ENCODE results near the gene TRPC4AP. TPM values are rescaled to one million over a fixed set of nuclear protein-coding genes. Genes with fewer than 3 reads are reported as not detected.

Gene TRPC4AP
- total RNA-seq, 2 experiments from 2014 or later: 31.9 to 38.8 TPM

- H3K36me3 ChIP-seq (ENCODE audit: insufficient read depth, low read length): peaks cover 17% of the 10 kb centered on the region; the same call in 1 of the 2 replicates
- intact Hi-C loops (cut with micrococcal nuclease; ENCODE audit: unreplicated experiment): loop anchor here (10.0 kb wide), 1 partner anchor 139 kb away; the partner anchor contains the start of genes GSS and MYH7B
- peak overlapping the region; percentile 100 for H3K4me3 ChIP-seq (ENCODE audit: low read depth, low read length, poor library complexity, severe bottlenecking)
- no peak for TF ChIP-seq CTCF (conservative IDR thresholded peaks at IDR 0.05; ENCODE audit: low read length)
- TF ChIP-seq EZH2phosphoT487 (IDR thresholded peaks at IDR 0.05; ENCODE audit: borderline replicate concordance, low read depth, low read length): no peak
- POLR2A ChIA-PET: no interaction called here
- H3K79me2 ChIP-seq (ENCODE audit: insufficient read depth, low read depth, low read length): peaks cover 34% of the 10 kb centered on the region
- no TSS peak for BruUV-seq (replicated peaks)
- no peaks in the 10 kb centered on the region for H3K9me3 ChIP-seq (ENCODE audit: low read length)
- peaks cover 18% of the 10 kb centered on the region for H3K4me1 ChIP-seq (ENCODE audit: insufficient read depth, low read length, poor library complexity, severe bottlenecking)
- H3K9me2 ChIP-seq (ENCODE audit: insufficient read depth, low read length): no peaks in the 10 kb centered on the region
- H4K20me1 ChIP-seq (ENCODE audit: insufficient read depth, low read length): peaks cover 9% of the 10 kb centered on the region; the same call in 1 of the 2 replicates
- peak overlapping the region; percentile 64 for H3K4me2 ChIP-seq (ENCODE audit: low read length)
- no peak for DNase-seq (ENCODE audit: low spot score)
- peak overlapping the region; percentile 98 for H2AFZ ChIP-seq (ENCODE audit: low read length)
- CTCF ChIA-PET (ENCODE audit: unreplicated experiment): no interaction called here
- no peak overlapping the region for H3K27ac ChIP-seq (ENCODE audit: low read depth, low read length, poor library complexity, severe bottlenecking)
Observed at GRCh38 chr20:35093267-35093884, 769 bp upstream of the TRPC4AP start.

- intact Hi-C loops (cut with micrococcal nuclease; ENCODE audit: unreplicated experiment): loop anchor here (1.0 to 10.0 kb wide), 3 partner anchors 55 to 218 kb away; partner anchors contain the start of genes EDEM2, GSS and MYH7B
- peaks cover 18% of the 10 kb centered on the region for H3K4me1 ChIP-seq (ENCODE audit: insufficient read depth, low read length, poor library complexity, severe bottlenecking)
- H3K4me2 ChIP-seq (ENCODE audit: low read length): peak overlapping the region; percentile 89
- H3K9me3 ChIP-seq (ENCODE audit: low read length): no peaks in the 10 kb centered on the region
- peak overlapping the region; percentile 100 for H3K4me3 ChIP-seq (ENCODE audit: low read depth, low read length, poor library complexity, severe bottlenecking)
- CTCF ChIA-PET (ENCODE audit: unreplicated experiment): interaction anchor here (2.0 kb wide), 1 partner anchor 55 kb away, joined by 4 read pairs; the partner anchor contains the start of gene EDEM2
- POLR2A ChIA-PET: interaction anchor here (1.5 kb wide), 1 partner anchor 55 kb away, joined by 7 read pairs; the partner anchor contains the start of gene EDEM2
- no TSS peak for BruUV-seq (replicated peaks)
- H4K20me1 ChIP-seq (ENCODE audit: insufficient read depth, low read length): peaks cover 9% of the 10 kb centered on the region; the same call in 1 of the 2 replicates
- peak overlapping the region; percentile 98 for H2AFZ ChIP-seq (ENCODE audit: low read length)
- TF ChIP-seq EZH2phosphoT487 (IDR thresholded peaks at IDR 0.05; ENCODE audit: borderline replicate concordance, low read depth, low read length) (no peak), CTCF (conservative IDR thresholded peaks at IDR 0.05; ENCODE audit: low read length) (no peak)
- DNase-seq (ENCODE audit: low spot score): peak; percentile 12
- H3K27ac ChIP-seq (ENCODE audit: low read depth, low read length, poor library complexity, severe bottlenecking): peak overlapping the region; percentile 20
- peaks cover 46% of the 10 kb centered on the region for H3K79me2 ChIP-seq (ENCODE audit: insufficient read depth, low read depth, low read length)
- no peaks in the 10 kb centered on the region for H3K9me2 ChIP-seq (ENCODE audit: insufficient read depth, low read length)
- peaks cover 26% of the 10 kb centered on the region for H3K36me3 ChIP-seq (ENCODE audit: insufficient read depth, low read length)
Observed at GRCh38 chr20:35091816-35092523, 637 bp downstream of the TRPC4AP start.

Measured in OCI-LY7 (cell line).